ENCODE data around the gene KLHDC1. TPM values are rescaled to one million over a fixed set of nuclear protein-coding genes. Genes with fewer than 3 reads are reported as not detected.

Gene KLHDC1
- total and polyA plus RNA-seq, 9 of the 15 experiments (the other 6 are each of a cell fraction or from before 2014, with no cell fraction given) = 0.08 to 0.41 (median 0.18) TPM

DNA sequence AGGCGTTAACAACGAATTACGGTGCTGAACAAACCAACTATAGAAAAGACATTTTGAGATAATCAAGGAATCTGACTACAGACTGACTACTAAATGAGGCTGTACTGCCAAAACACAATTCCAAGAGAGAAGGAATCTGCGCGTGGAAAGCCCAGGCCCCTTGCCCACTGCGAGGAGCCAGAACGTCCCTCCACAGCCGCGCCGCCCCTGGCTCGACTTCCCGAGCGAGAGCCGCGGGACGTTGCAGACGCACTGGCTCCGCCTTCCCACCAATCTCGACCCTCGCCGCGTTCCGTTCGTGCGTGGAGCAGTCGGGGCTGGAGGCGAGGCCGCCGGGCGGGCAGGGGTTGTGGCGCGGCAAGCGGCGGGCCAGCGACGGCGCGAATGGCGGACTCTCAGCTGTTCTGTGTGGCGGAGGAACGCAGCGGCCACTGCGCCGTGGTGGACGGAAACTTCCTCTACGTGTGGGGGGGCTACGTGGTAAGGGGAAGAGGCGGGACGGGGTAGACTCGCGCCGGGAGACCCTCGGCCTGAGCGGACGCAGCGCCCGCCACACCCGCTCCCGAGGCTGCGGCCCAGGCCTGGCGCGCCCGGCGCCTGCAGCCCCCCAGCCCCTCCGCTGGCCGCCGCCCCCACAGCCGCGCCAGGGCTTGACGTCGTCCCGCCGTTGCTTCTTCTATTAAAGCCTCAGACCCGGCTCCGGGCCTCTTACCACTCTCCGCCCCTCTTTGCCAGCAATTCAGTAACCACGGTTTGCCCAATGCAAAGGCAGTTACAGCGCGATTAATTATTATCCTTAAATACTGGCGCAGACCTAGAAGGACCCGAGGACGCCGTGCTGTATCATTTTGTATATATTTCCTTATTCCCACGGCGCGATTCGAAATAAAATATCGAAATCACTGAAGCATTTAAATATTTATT, at the start of gene KLHDC1 (continued):
- TF ChIP-seq, protein P1, sequence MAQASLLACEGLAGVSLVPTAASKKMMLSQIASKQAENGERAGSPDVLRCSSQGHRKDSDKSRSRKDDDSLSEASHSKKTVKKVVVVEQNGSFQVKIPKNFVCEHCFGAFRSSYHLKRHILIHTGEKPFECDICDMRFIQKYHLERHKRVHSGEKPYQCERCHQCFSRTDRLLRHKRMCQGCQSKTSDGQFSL (CRISPR knock-in tag; IDR thresholded peaks at IDR 0.05) = peak; percentile 90
- TF ChIP-seq, protein P1 (tag; IDR thresholded peaks at IDR 0.05) = peak in 1 of 2 experiments; percentile 51; a peak in 1 of 4 replicates
- TF ChIP-seq ZNF217 (CRISPR knock-in tag; IDR thresholded peaks at IDR 0.05) = no peak
- no peak for TF ChIP-seq NFE2 (IDR thresholded peaks at IDR 0.05; ENCODE audit: low read depth)
- no peak for TF ChIP-seq ZNF764 (CRISPR knock-in tag; IDR thresholded peaks at IDR 0.05; ENCODE audit: low read depth)
- TF ChIP-seq KDM1A (IDR thresholded peaks at IDR 0.05) = no peak
- TF ChIP-seq ZNF280A (IDR thresholded peaks at IDR 0.05; ENCODE audit: low read depth, partially characterized antibody) = no peak
- no peak; the same call in 1 of the 2 replicates for TF ChIP-seq RNF2 (IDR thresholded peaks at IDR 0.05)
- TF ChIP-seq ERF (CRISPR knock-in tag; IDR thresholded peaks at IDR 0.05) = no peak
- TF ChIP-seq, protein P2, sequence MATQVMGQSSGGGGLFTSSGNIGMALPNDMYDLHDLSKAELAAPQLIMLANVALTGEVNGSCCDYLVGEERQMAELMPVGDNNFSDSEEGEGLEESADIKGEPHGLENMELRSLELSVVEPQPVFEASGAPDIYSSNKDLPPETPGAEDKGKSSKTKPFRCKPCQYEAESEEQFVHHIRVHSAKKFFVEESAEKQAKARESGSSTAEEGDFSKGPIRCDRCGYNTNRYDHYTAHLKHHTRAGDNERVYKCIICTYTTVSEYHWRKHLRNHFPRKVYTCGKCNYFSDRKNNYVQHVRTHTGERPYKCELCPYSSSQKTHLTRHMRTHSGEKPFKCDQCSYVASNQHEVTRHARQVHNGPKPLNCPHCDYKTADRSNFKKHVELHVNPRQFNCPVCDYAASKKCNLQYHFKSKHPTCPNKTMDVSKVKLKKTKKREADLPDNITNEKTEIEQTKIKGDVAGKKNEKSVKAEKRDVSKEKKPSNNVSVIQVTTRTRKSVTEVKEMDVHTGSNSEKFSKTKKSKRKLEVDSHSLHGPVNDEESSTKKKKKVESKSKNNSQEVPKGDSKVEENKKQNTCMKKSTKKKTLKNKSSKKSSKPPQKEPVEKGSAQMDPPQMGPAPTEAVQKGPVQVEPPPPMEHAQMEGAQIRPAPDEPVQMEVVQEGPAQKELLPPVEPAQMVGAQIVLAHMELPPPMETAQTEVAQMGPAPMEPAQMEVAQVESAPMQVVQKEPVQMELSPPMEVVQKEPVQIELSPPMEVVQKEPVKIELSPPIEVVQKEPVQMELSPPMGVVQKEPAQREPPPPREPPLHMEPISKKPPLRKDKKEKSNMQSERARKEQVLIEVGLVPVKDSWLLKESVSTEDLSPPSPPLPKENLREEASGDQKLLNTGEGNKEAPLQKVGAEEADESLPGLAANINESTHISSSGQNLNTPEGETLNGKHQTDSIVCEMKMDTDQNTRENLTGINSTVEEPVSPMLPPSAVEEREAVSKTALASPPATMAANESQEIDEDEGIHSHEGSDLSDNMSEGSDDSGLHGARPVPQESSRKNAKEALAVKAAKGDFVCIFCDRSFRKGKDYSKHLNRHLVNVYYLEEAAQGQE (IDR thresholded peaks at IDR 0.05; ENCODE audit: borderline replicate concordance) = no peak
- TF ChIP-seq, protein P2 (CRISPR knock-in tag; IDR thresholded peaks at IDR 0.05; ENCODE audit: low read depth) = no peak
- no peak for TF ChIP-seq ZBTB34 (CRISPR knock-in tag; IDR thresholded peaks at IDR 0.05)
- TF ChIP-seq HLTF (IDR thresholded peaks at IDR 0.05) = no peak
- no peak for TF ChIP-seq STAG1 (CRISPR knock-in tag; IDR thresholded peaks at IDR 0.05; ENCODE audit: borderline replicate concordance)
- TF ChIP-seq TSC22D4 (tag; IDR thresholded peaks at IDR 0.05) = no peak

Data from K562 (cell line).